Endothelial cell of umbilical vein (primary cell): ENCODE measurements around the gene KIAA1755. TPM values are rescaled to one million over a fixed set of nuclear protein-coding genes. Genes with fewer than 3 reads are reported as not detected.
A peak's percentile ranks its signal among the peaks of the same experiment; 100 is the strongest.

Experiments
- BruUV-seq: library from RNA; stranded (reverse); fragments of 400-500 nt; replicated peaks from 2 replicates; lab custom pipeline; 2021; lab: Mats Ljungman, UMichigan
- CTCF ChIA-PET: fragments of 300-600, 350-600 bp; sonication (Branson Sonifier 250); formaldehyde crosslinking; loops from one replicate; lab custom pipeline; 2021; ENCODE audit warnings: antibody characterized with exemption, inconsistent platforms; lab: Charles Lee
- POLR2A ChIA-PET: fragments of 300-600, 350-600 bp; sonication (Branson Sonifier 250); formaldehyde crosslinking; loops from one replicate; lab custom pipeline; 2021; ENCODE audit warnings: antibody characterized with exemption, inconsistent platforms; lab: Charles Lee
- DNase-seq: peaks from one replicate; pipeline ENCODE4 v3.0.0-alpha.2; 2011; ENCODE audit warnings: low read depth, low spot score
- FAIRE-seq: peaks from 2 replicates; lab custom pipeline; 2011; peaks lifted over from hg19 to GRCh38; lab: Jason Lieb, UNC
- H2AFZ ChIP-seq: 2 replicates; pipeline ENCODE4 v1.6.0; 2012; ENCODE audit warnings: low read depth, low read length, control low read depth, inconsistent platforms
- H3K27ac ChIP-seq: 2 replicates; pipeline ENCODE4 v1.5.1; 2011; ENCODE audit warnings: low read depth, mild to moderate bottlenecking, control low read depth, low read length, moderate library complexity; ENCODE audit not compliant: insufficient read depth
- H3K27me3 ChIP-seq, 2 experiments: 2 replicates each; pipeline versions ENCODE4 v1.6.0 to v1.6.1; 2011; ENCODE audit warnings: low read length in 2 of 2, mixed read lengths in 1 of 2; ENCODE audit not compliant: control insufficient read depth in 2 of 2, insufficient read depth in 2 of 2
- H3K36me3 ChIP-seq, 2 experiments: 2 replicates in 1 of 2; 3 replicates in 1 of 2; pipeline ENCODE4 v1.5.1; 2011; ENCODE audit warnings: low read length in 2 of 2, mild to moderate bottlenecking in 1 of 2, moderate library complexity in 1 of 2; ENCODE audit not compliant: control insufficient read depth in 2 of 2, insufficient read depth in 2 of 2; ENCODE audit errors: extremely low read depth in 1 of 2
- H3K4me1 ChIP-seq: 3 replicates; pipeline ENCODE4 v1.5.1; 2011; ENCODE audit warnings: mild to moderate bottlenecking, low read length; ENCODE audit not compliant: control insufficient read depth, insufficient read depth; ENCODE audit errors: extremely low read depth
- H3K4me2 ChIP-seq: 2 replicates; pipeline ENCODE4 v1.6.1; 2011; ENCODE audit warnings: low read length, control low read depth, mixed read lengths; ENCODE audit not compliant: insufficient read depth
- H3K4me3 ChIP-seq, 3 experiments: fragments of 200-600 bp in 1 of 3; sonication (generic), shearing (Covaris generic) in 1 of 3; replicated peaks in 1 of 3; 2 replicates each; pipeline ENCODE4 v1.5.1; 2011 to 2016; ENCODE audit warnings: control low read depth in 3 of 3, low read length in 3 of 3, mild to moderate bottlenecking in 2 of 3, inconsistent platforms in 1 of 3, low read depth in 1 of 3, moderate library complexity in 1 of 3; ENCODE audit not compliant: insufficient read depth in 1 of 3
- H3K79me2 ChIP-seq: 2 replicates; pipeline ENCODE4 v1.6.0; 2012; ENCODE audit warnings: low read length, inconsistent platforms; ENCODE audit not compliant: control insufficient read depth, insufficient read depth
- H3K9ac ChIP-seq: replicated peaks from 2 replicates; pipeline ENCODE3; 2011; ENCODE audit warnings: low read length, control low read depth; ENCODE audit not compliant: insufficient read depth; ENCODE audit errors: extremely low read depth
- H3K9me1 ChIP-seq: replicated peaks from 3 replicates; pipeline ENCODE4 v1.6.0; 2011; ENCODE audit warnings: mild to moderate bottlenecking, low read length; ENCODE audit not compliant: control insufficient read depth, insufficient read depth; ENCODE audit errors: extremely low read depth
- H3K9me3 ChIP-seq: replicated peaks from 2 replicates; pipeline ENCODE4 v1.5.1; 2012; ENCODE audit warnings: low read length, inconsistent platforms; ENCODE audit not compliant: control insufficient read depth, insufficient read depth
- H4K20me1 ChIP-seq: replicated peaks from 2 replicates; pipeline ENCODE3; 2011; ENCODE audit warnings: mild to moderate bottlenecking, low read length; ENCODE audit not compliant: control insufficient read depth, insufficient read depth; ENCODE audit errors: extremely low read depth
- EZH2 ChIP-seq: IDR thresholded peaks from 2 replicates; pipeline ENCODE4 v1.6.1; 2012; ENCODE audit warnings: borderline replicate concordance, low read depth, mild to moderate bottlenecking, moderate library complexity, low read length, inconsistent platforms; ENCODE audit not compliant: severe bottlenecking
- FOS ChIP-seq: IDR thresholded peaks from 2 replicates; pipeline ENCODE4 v1.6.1; 2011; ENCODE audit warnings: mild to moderate bottlenecking, low read length, moderate library complexity, borderline replicate concordance; ENCODE audit not compliant: insufficient read depth
- GATA2 ChIP-seq: IDR thresholded peaks from 2 replicates; pipeline ENCODE4 v1.7.0; 2011; ENCODE audit warnings: low read depth, mild to moderate bottlenecking, moderate library complexity, mixed read lengths, low read length; ENCODE audit not compliant: insufficient read length, insufficient read depth
- JUN ChIP-seq: IDR thresholded peaks from 2 replicates; pipeline ENCODE4 v1.6.1; 2011; ENCODE audit warnings: borderline replicate concordance, low read depth; ENCODE audit not compliant: insufficient read length, insufficient read depth
- MYC ChIP-seq: IDR thresholded peaks from one replicate; pipeline ENCODE4 v1.6.1; 2011; ENCODE audit warnings: mild to moderate bottlenecking, low read depth, low read length
- POLR2A ChIP-seq: IDR thresholded peaks from 2 replicates; pipeline ENCODE4 v1.6.1; 2012; ENCODE audit warnings: low read depth, mild to moderate bottlenecking, control low read depth, low read length
- POLR2AphosphoS5 ChIP-seq: IDR thresholded peaks from 2 replicates; pipeline ENCODE4 v1.6.1; 2012; ENCODE audit warnings: low read depth, mild to moderate bottlenecking, control low read depth, low read length, moderate library complexity; ENCODE audit not compliant: insufficient read depth
- dilution Hi-C: fragments of 300-500 bp; cut with MboI; formaldehyde crosslinking; loops from one replicate; pipeline ENCODE4 v1.15.0; 2019; ENCODE audit warnings: low sequenced_read_pairs; ENCODE audit not compliant: extremely low pct_ligation_motif_present
- intact Hi-C: fragments of 100-400 bp; cut with micrococcal nuclease; formaldehyde crosslinking; loops from one replicate; pipeline ENCODE4 v1.10.0; 2022
- polyA plus RNA-seq, 4 experiments: library from polyadenylated mRNA; depleted of rRNA in 3 of 4; stranded (reverse) in 3 of 4; unstranded in 1 of 4; fragments of >200 nt; gene quantifications; 2 replicates each; pipeline versions ENCODE4 v1.2.1 to v1.2.3, GENCODE V29; 2011 to 2012; ENCODE audit warnings: missing spikeins in 1 of 4
- total RNA-seq: library from RNA; stranded (reverse); gene quantifications from 2 replicates; pipeline ENCODE4 v1.2.3, GENCODE V29; 2021
- TF ChIP-seq, protein P1 (sequence below), 2 donors: IDR thresholded peaks; 1 replicate in 1 of 2; 2 replicates in 1 of 2; pipeline ENCODE4 v1.5.1; 2011; ENCODE audit warnings: low read length in 2 of 2, mild to moderate bottlenecking in 2 of 2, moderate library complexity in 2 of 2, control low read depth in 1 of 2, inconsistent platforms in 1 of 2, low read depth in 1 of 2; ENCODE audit not compliant: insufficient read depth in 1 of 2; ENCODE audit errors: extremely low read depth in 1 of 2
- TF ChIP-seq, protein P2 (sequence below): IDR thresholded peaks from 2 replicates; pipeline ENCODE4 v1.6.1; 2011; ENCODE audit not compliant: insufficient read depth, insufficient read length

KIAA1755 gene
- total and polyA plus RNA-seq, 2 donors (not counting 3 experiments of a cell fraction or from before 2014, with no cell fraction given) = 0.36 to 0.51 TPM

- CTCF ChIA-PET = interaction anchor here (0.5 to 9.2 kb wide), 24 partner anchors 9 to 771 kb away, joined by 3 to 204 read pairs (median 4); no protein-coding TSS in a partner anchor
- Histone ChIP-seq H3K9me3 (no peaks in the 10 kb centered on the region), H3K27me3 (peaks cover 2% of the 10 kb centered on the region in 2 experiments), H3K36me3 (no peaks in the 10 kb centered on the region), H3K4me2 (no peak overlapping the region), H3K4me1 (no peaks in the 10 kb centered on the region), H3K79me2 (no peaks in the 10 kb centered on the region), H4K20me1 (no peaks in the 10 kb centered on the region), H3K4me3 (no peak overlapping the region), H3K9me1 (no peaks in the 10 kb centered on the region), H2AFZ (no peak overlapping the region), H3K27ac (no peak overlapping the region), H3K9ac (no peak overlapping the region)
- DNase-seq (peak; percentile 30), FAIRE-seq (peak; percentile 62)
- no TSS peak for BruUV-seq
- dilution Hi-C loops (no loop called here), intact Hi-C loops (loop anchor here (1.0 kb wide), 1 partner anchor 76 kb away; no protein-coding TSS in a partner anchor)
- POLR2A ChIA-PET = no interaction called here
- TF ChIP-seq, protein P1, sequence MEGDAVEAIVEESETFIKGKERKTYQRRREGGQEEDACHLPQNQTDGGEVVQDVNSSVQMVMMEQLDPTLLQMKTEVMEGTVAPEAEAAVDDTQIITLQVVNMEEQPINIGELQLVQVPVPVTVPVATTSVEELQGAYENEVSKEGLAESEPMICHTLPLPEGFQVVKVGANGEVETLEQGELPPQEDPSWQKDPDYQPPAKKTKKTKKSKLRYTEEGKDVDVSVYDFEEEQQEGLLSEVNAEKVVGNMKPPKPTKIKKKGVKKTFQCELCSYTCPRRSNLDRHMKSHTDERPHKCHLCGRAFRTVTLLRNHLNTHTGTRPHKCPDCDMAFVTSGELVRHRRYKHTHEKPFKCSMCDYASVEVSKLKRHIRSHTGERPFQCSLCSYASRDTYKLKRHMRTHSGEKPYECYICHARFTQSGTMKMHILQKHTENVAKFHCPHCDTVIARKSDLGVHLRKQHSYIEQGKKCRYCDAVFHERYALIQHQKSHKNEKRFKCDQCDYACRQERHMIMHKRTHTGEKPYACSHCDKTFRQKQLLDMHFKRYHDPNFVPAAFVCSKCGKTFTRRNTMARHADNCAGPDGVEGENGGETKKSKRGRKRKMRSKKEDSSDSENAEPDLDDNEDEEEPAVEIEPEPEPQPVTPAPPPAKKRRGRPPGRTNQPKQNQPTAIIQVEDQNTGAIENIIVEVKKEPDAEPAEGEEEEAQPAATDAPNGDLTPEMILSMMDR (IDR thresholded peaks at IDR 0.05; ENCODE audit: extremely low read depth in 1 of 2, insufficient read depth in 1 of 2, low read depth in 1 of 2, low read length in 2 of 2) = peak; percentile 40 to 70
- no peak for TF ChIP-seq EZH2
Observed at GRCh38 chr20:38304845-38305447, 44.4 kb upstream of the KIAA1755 start.

DNA sequence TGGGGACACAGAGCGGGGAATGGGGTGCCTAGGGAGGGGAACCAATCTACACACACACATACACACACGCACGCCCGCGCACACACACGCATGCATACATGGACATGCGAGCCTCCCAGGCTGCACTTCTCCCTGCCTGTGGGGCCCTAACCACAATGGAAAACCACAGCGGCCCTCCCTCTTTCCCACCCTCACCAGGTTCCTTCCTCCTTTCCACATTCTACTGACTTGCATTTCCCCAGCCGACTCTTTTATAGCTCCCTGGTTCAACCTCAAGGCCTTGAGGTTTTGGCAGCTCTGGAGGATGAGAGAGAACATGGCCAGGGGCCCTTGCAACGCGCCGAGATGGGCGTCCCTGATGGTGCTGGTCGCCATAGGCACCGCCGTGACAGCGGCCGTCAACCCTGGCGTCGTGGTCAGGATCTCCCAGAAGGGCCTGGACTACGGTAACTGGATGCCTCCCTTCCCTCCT is 43.4 kb upstream of the KIAA1755 start, which contains the start of gene BPI:
Gene BPI (plus strand): TSS at position 249 of the 472 bp plus-strand sequence. CDS start 68 bp downstream, at position 317.
- TF ChIP-seq, protein P2, sequence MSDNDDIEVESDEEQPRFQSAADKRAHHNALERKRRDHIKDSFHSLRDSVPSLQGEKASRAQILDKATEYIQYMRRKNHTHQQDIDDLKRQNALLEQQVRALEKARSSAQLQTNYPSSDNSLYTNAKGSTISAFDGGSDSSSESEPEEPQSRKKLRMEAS = no peak
- no peak for TF ChIP-seq JUN
- TF ChIP-seq POLR2A = no peak
- TF ChIP-seq MYC = no peak
- TF ChIP-seq GATA2 = no peak
- no peak for TF ChIP-seq POLR2AphosphoS5
- TF ChIP-seq FOS = no peak
- TF ChIP-seq, protein P1 (IDR thresholded peaks at IDR 0.05; ENCODE audit: extremely low read depth in 1 of 2, insufficient read depth in 1 of 2, low read depth in 1 of 2, low read length in 2 of 2) = no peak
- no peak for TF ChIP-seq EZH2
- CTCF ChIA-PET = interaction anchor here (1.0 to 9.2 kb wide), 8 partner anchors 14 to 105 kb away, joined by 3 to 204 read pairs (median 7); no protein-coding TSS in a partner anchor
- POLR2A ChIA-PET = no interaction called here
- H3K9ac ChIP-seq = no peak within 1 kb of the TSS
- no TSS peak for BruUV-seq
- intact Hi-C loops (no loop called here), dilution Hi-C loops (no loop called here)
- no peaks in the 10 kb centered on the region for H3K36me3 ChIP-seq
- H3K4me2 ChIP-seq = no peak within 1 kb of the TSS
- H3K27me3 ChIP-seq = peaks cover 2% of the 10 kb centered on the region in 2 experiments
- DNase-seq = no peak
- no peak within 1 kb of the TSS for H2AFZ ChIP-seq
- no peak for FAIRE-seq
- H3K9me3 ChIP-seq = no peaks in the 10 kb centered on the region
- no peaks in the 10 kb centered on the region for H3K4me1 ChIP-seq
- no peak within 1 kb of the TSS for H3K27ac ChIP-seq
- H3K4me3 ChIP-seq = no peak within 1 kb of the TSS
- no peaks in the 10 kb centered on the region for H4K20me1 ChIP-seq
- no peaks in the 10 kb centered on the region for H3K79me2 ChIP-seq
- H3K9me1 ChIP-seq = no peaks in the 10 kb centered on the region
